CD4-positive, alpha-beta T cell treated with Interleukin-1 beta for 1 hour (primary cell): ENCODE data around the gene CPLX3.
A peak's percentile ranks its signal among the peaks of the same experiment; 100 is the strongest.

Experiments used
- DNase-seq, 2 donors: peaks; one replicate each; pipeline ENCODE4 v3.0.0-alpha.2; 2020 to 2022

CPLX3 gene

GRCh38 chr15:74788042-74788682 is 38.3 kb upstream of the CPLX3 start:
- DNase-seq, result peak in 1 of 2 donors; percentile 33

GRCh38 chr15:74788683-74789151 is 37.7 kb upstream of the CPLX3 start:
- DNase-seq, result peak; percentile 63

- peak; percentile 48 to 53 for DNase-seq
Measured at GRCh38 chr15:74789171-74789631, 37.2 kb upstream of the CPLX3 start.

- DNase-seq, result no peak
Measured at GRCh38 chr15:74789741-74790079, 36.7 kb upstream of the CPLX3 start.

- peak in 1 of 2 donors; percentile 55 for DNase-seq
Measured at GRCh38 chr15:74790080-74790916, 36.1 kb upstream of the CPLX3 start.

- no peak for DNase-seq
Measured at GRCh38 chr15:74791007-74791406, 35.4 kb upstream of the CPLX3 start.

- DNase-seq, result no peak
Measured at GRCh38 chr15:74791667-74792066, 34.8 kb upstream of the CPLX3 start.

GRCh38 chr15:74792227-74793016 is 34.0 kb upstream of the CPLX3 start:
- no peak for DNase-seq

- DNase-seq, result peak; percentile 77 to 79
Measured at GRCh38 chr15:74793135-74794028, 33.0 kb upstream of the CPLX3 start.

- DNase-seq, result no peak
Measured at GRCh38 chr15:74794248-74794969, 32.0 kb upstream of the CPLX3 start.

- no peak for DNase-seq
Measured at GRCh38 chr15:74794970-74795349, 31.5 kb upstream of the CPLX3 start.

GRCh38 chr15:74795966-74796625 is 30.3 kb upstream of the CPLX3 start:
- peak; percentile 31 to 42 for DNase-seq

GRCh38 chr15:74798388-74799254 is 27.8 kb upstream of the CPLX3 start:
- DNase-seq, result no peak

- peak in 1 of 2 donors; percentile 51 for DNase-seq
Measured at GRCh38 chr15:74799255-74799855, 27.1 kb upstream of the CPLX3 start.

- peak; percentile 91 to 92 for DNase-seq
Measured at GRCh38 chr15:74799856-74800558, 26.4 kb upstream of the CPLX3 start.

GRCh38 chr15:74800559-74801094 is 25.8 kb upstream of the CPLX3 start:
- DNase-seq, result peak in 1 of 2 donors; percentile 42

- DNase-seq, result no peak
Measured at GRCh38 chr15:74801311-74801997, 25.0 kb upstream of the CPLX3 start.

GRCh38 chr15:74802290-74802689 is 24.1 kb upstream of the CPLX3 start:
- DNase-seq, result no peak
